H1 (cell line): ENCODE results near the gene TMEM97. TPM values are rescaled to one million over a fixed set of nuclear protein-coding genes. Genes with fewer than 3 reads are reported as not detected.

ENCODE experiments used
- ATF2 ChIP-seq: IDR thresholded peaks from 2 replicates; pipeline ENCODE4 v1.6.1; 2012; ENCODE audit warnings: low read length, inconsistent platforms
- ATF3 ChIP-seq: IDR thresholded peaks from 2 replicates; pipeline ENCODE4 v1.6.1; 2011; ENCODE audit warnings: low read depth, mild to moderate bottlenecking, low read length; ENCODE audit not compliant: insufficient read depth
- BACH1 ChIP-seq: IDR thresholded peaks from 2 replicates; pipeline ENCODE4 v1.6.1; 2012; ENCODE audit warnings: low read length, improper control_type of control experiment
- BCL11A ChIP-seq, 2 experiments: IDR thresholded peaks; one replicate each; pipeline ENCODE4 v1.6.1; 2011; ENCODE audit warnings: low read depth in 2 of 2, low read length in 2 of 2, mild to moderate bottlenecking in 2 of 2
- CHD7 ChIP-seq: fragments of 300-600 bp; sonication (generic); IDR thresholded peaks from 2 replicates; pipeline ENCODE4 v1.7.1; 2012; ENCODE audit warnings: low read length, moderate library complexity, mild to moderate bottlenecking, inconsistent platforms; ENCODE audit not compliant: insufficient replicate concordance
- EP300 ChIP-seq, 2 experiments: IDR thresholded peaks; 1 replicate in 1 of 2; 2 replicates in 1 of 2; pipeline ENCODE4 v1.6.1; 2011 to 2012; ENCODE audit warnings: low read depth in 2 of 2, low read length in 2 of 2, mild to moderate bottlenecking in 2 of 2, borderline replicate concordance in 1 of 2, inconsistent platforms in 1 of 2, moderate library complexity in 1 of 2
- RBBP5 ChIP-seq: IDR thresholded peaks from 2 replicates; pipeline ENCODE4 v1.7.1; 2012; ENCODE audit warnings: low read depth, mild to moderate bottlenecking, inconsistent platforms, low read length, moderate library complexity, borderline replicate concordance
- SP2 ChIP-seq: IDR thresholded peaks from 2 replicates; pipeline ENCODE4 v1.6.1; 2012; ENCODE audit warnings: mild to moderate bottlenecking, low read length, inconsistent platforms
- SRF ChIP-seq: IDR thresholded peaks from 2 replicates; pipeline ENCODE4 v1.6.1; 2011; ENCODE audit warnings: mild to moderate bottlenecking, low read depth, low read length, moderate library complexity
- polyA plus RNA-seq, 7 experiments: library from polyadenylated mRNA; depleted of rRNA in 3 of 7; stranded (reverse) in 5 of 7; unstranded in 2 of 7; fragments of >200 nt in 5 of 7; fragments of 200-250 nt in 2 of 7; gene quantifications; 1 replicate in 5 of 7; 2 replicates in 1 of 7; 4 replicates in 1 of 7; pipeline versions ENCODE4 v1.2.1 to v1.2.3, GENCODE V29; 2011 to 2013; ENCODE audit warnings: missing spikeins in 2 of 7, mixed read lengths in 2 of 7
- total RNA-seq: library from RNA; stranded (reverse); fragmentation: NEBNext Ultra II Directional; extraction: Animal tissue kit (Norgen Biotek cat#: 25700); gene quantifications from 2 replicates; pipeline ENCODE4 v1.2.1, GENCODE V29; 2021

TMEM97 gene
- total and polyA plus RNA-seq, 2 of the 8 experiments (the other 6 are each of a cell fraction or from before 2014, with no cell fraction given): 126 to 130 TPM

GRCh38 chr17:28334171-28334570 is 15.2 kb downstream of the TMEM97 start (continued):
- TF ChIP-seq CHD7 (no peak), BCL11A (IDR thresholded peaks at IDR 0.05; ENCODE audit: low read depth in 2 of 2, low read length in 2 of 2) (no peak), SRF (no peak), RBBP5 (no peak), ATF2 (no peak), BACH1 (no peak), SP2 (no peak), ATF3 (no peak), EP300 (IDR thresholded peaks at IDR 0.05; ENCODE audit: borderline replicate concordance in 1 of 2, low read depth in 2 of 2, low read length in 2 of 2) (no peak)
